ENCODE results near the gene NELL1. TPM values are rescaled to one million over a fixed set of nuclear protein-coding genes. Genes with fewer than 3 reads are reported as not detected.

NELL1 gene
- total and polyA plus RNA-seq, 2 donors (not counting 3 experiments of a cell fraction or from before 2014, with no cell fraction given) = not detected

- Histone ChIP-seq H3K9me1 (replicated peaks; ENCODE audit: control insufficient read depth, extremely low read depth, insufficient read depth, low read length) (no peaks in the 10 kb centered on the region), H3K9me3 (replicated peaks; ENCODE audit: control insufficient read depth, insufficient read depth, low read length) (peaks cover 3% of the 10 kb centered on the region), H4K20me1 (replicated peaks; ENCODE audit: control insufficient read depth, extremely low read depth, insufficient read depth, low read length) (no peaks in the 10 kb centered on the region), H3K4me2 (ENCODE audit: insufficient read depth, low read length) (no peak overlapping the region), H2AFZ (ENCODE audit: low read depth, low read length) (no peak overlapping the region), H3K9ac (replicated peaks; ENCODE audit: extremely low read depth, insufficient read depth, low read length) (no peak overlapping the region), H3K27me3 (ENCODE audit: control insufficient read depth in 2 of 2, insufficient read depth in 2 of 2, low read length in 2 of 2) (no peaks in the 10 kb centered on the region), H3K79me2 (ENCODE audit: control insufficient read depth, insufficient read depth, low read length) (no peaks in the 10 kb centered on the region), H3K36me3 (ENCODE audit: control insufficient read depth in 2 of 2, extremely low read depth in 1 of 2, insufficient read depth in 2 of 2, low read length in 2 of 2) (no peaks in the 10 kb centered on the region), H3K4me3 (replicated peaks in 1 of 3; ENCODE audit: insufficient read depth in 1 of 3, low read depth in 1 of 3, low read length in 3 of 3) (no peak overlapping the region), H3K4me1 (ENCODE audit: control insufficient read depth, extremely low read depth, insufficient read depth, low read length) (no peaks in the 10 kb centered on the region), H3K27ac (ENCODE audit: insufficient read depth, low read depth, low read length) (no peak overlapping the region)
- DNase-seq (ENCODE audit: low read depth, low spot score) (no peak), FAIRE-seq (no peak)
- POLR2A ChIA-PET = no interaction called here
- CTCF ChIA-PET = no interaction called here
- TF ChIP-seq POLR2A (IDR thresholded peaks at IDR 0.05; ENCODE audit: low read depth, low read length) = no peak
- no peak for TF ChIP-seq CTCF (IDR thresholded peaks at IDR 0.05; ENCODE audit: extremely low read depth in 1 of 2, insufficient read depth in 1 of 2, low read depth in 1 of 2, low read length in 2 of 2)
- no peak for TF ChIP-seq FOS (IDR thresholded peaks at IDR 0.05; ENCODE audit: borderline replicate concordance, insufficient read depth, low read length)
- TF ChIP-seq GATA2 (IDR thresholded peaks at IDR 0.05; ENCODE audit: insufficient read depth, insufficient read length, low read depth, low read length) = no peak
- TF ChIP-seq MYC (IDR thresholded peaks at IDR 0.05; ENCODE audit: low read depth, low read length) = no peak
- no peak for TF ChIP-seq JUN (IDR thresholded peaks at IDR 0.05; ENCODE audit: borderline replicate concordance, insufficient read depth, insufficient read length, low read depth)
- intact Hi-C loops (cut with micrococcal nuclease) = no loop called here
- no TSS peak for BruUV-seq (replicated peaks)
- dilution Hi-C loops (cut with MboI; ENCODE audit: extremely low pct_ligation_motif_present, low sequenced_read_pairs) = no loop called here
These were observed 280.2 kb downstream of the NELL1 start for GRCh38 chr11:20949585-20949984.

GRCh38 chr11:20962581-20962980, 293.2 kb downstream of the NELL1 start:
- FAIRE-seq = no peak
- Histone ChIP-seq H3K9me3 (replicated peaks; ENCODE audit: control insufficient read depth, insufficient read depth, low read length) (peaks cover 10% of the 10 kb centered on the region), H3K9ac (replicated peaks; ENCODE audit: extremely low read depth, insufficient read depth, low read length) (no peak overlapping the region), H4K20me1 (replicated peaks; ENCODE audit: control insufficient read depth, extremely low read depth, insufficient read depth, low read length) (no peaks in the 10 kb centered on the region), H3K4me1 (ENCODE audit: control insufficient read depth, extremely low read depth, insufficient read depth, low read length) (no peaks in the 10 kb centered on the region), H2AFZ (ENCODE audit: low read depth, low read length) (no peak overlapping the region), H3K9me1 (replicated peaks; ENCODE audit: control insufficient read depth, extremely low read depth, insufficient read depth, low read length) (no peaks in the 10 kb centered on the region), H3K79me2 (ENCODE audit: control insufficient read depth, insufficient read depth, low read length) (no peaks in the 10 kb centered on the region), H3K36me3 (ENCODE audit: control insufficient read depth in 2 of 2, extremely low read depth in 1 of 2, insufficient read depth in 2 of 2, low read length in 2 of 2) (no peaks in the 10 kb centered on the region), H3K4me3 (replicated peaks in 1 of 3; ENCODE audit: insufficient read depth in 1 of 3, low read depth in 1 of 3, low read length in 3 of 3) (no peak overlapping the region), H3K4me2 (ENCODE audit: insufficient read depth, low read length) (no peak overlapping the region), H3K27ac (ENCODE audit: insufficient read depth, low read depth, low read length) (no peak overlapping the region), H3K27me3 (ENCODE audit: control insufficient read depth in 2 of 2, insufficient read depth in 2 of 2, low read length in 2 of 2) (no peaks in the 10 kb centered on the region)
- dilution Hi-C loops (cut with MboI; ENCODE audit: extremely low pct_ligation_motif_present, low sequenced_read_pairs) (no loop called here), intact Hi-C loops (cut with micrococcal nuclease) (no loop called here)
- no TSS peak for BruUV-seq (replicated peaks)
- DNase-seq (ENCODE audit: low read depth, low spot score) = no peak
- ChIA-PET CTCF (no interaction called here), POLR2A (no interaction called here)
- no peak for TF ChIP-seq CTCF (IDR thresholded peaks at IDR 0.05; ENCODE audit: extremely low read depth in 1 of 2, insufficient read depth in 1 of 2, low read depth in 1 of 2, low read length in 2 of 2)
- no peak for TF ChIP-seq MYC (IDR thresholded peaks at IDR 0.05; ENCODE audit: low read depth, low read length)
- TF ChIP-seq FOS (IDR thresholded peaks at IDR 0.05; ENCODE audit: borderline replicate concordance, insufficient read depth, low read length) = no peak
- no peak for TF ChIP-seq GATA2 (IDR thresholded peaks at IDR 0.05; ENCODE audit: insufficient read depth, insufficient read length, low read depth, low read length)

Measured in endothelial cell of umbilical vein (primary cell).